ENCODE measurements around the gene PSME3IP1.
A peak's percentile ranks its signal among the peaks of the same experiment; 100 is the strongest.
"Not testable (repeated sequence)": the region's sequence is repeated elsewhere in the genome, so short reads cannot be mapped to it uniquely, and the experiment has no call there.

PSME3IP1 gene

DNA sequence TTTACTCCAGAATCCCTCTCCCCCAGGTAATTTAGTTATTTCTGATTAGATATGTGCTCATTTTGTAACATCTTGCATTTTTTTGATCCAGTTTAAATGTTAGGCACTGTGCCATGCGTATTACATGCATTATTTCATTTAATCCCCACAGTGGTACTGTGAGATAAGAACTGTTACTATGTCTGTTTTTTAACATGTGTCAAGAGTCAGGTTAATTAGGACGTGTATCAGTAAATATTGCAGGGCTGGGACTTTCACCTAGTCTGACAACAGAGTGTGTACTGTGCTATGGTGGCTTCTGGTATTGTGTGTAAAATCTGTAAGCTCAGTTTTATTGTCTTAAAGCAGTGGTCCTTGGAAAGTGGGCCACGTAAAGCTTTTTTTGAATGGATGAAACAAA lies 10.9 kb upstream of the PSME3IP1 start:
- DNase-seq, result no peak

DNA sequence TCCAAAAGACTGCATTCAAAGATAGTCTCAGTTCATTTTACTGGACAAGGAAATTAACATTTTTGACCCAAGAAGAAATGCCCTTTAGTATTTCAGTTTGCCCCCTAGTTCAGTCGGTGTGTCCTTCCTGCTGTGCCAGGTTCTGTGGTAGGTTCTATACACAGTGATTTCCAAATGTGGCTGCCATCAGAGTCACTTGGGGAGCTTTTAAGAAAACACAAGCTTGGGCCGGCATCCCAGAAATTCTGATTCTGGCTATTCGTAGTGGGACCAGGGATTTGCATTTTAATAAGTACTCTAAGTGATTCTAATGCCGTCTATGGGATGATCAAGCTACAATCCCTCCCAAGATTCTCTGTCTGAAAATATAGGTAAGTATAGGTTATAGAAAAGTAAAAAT lies 10.4 kb upstream of the PSME3IP1 start:
- DNase-seq, result no peak

DNA sequence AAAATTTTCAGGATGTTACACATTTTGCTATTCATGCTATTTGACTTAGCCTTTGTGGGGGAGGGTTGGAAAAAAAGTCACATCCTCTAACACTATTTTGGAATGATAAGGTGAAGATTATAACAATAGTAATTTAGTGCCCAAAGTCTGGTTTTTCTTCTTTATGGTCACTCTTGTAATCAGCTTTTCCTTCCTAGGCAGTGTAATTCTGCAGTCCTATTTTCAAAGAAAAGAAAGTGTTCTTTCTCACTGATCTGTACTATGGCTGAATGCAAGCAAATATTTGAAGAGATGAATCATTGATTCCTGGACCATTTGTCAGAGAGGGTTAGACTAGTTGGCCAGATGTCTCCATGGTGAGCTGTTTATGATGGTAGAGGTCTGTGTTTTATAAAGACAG lies 8.7 kb upstream of the PSME3IP1 start:
- DNase-seq, result peak; percentile 14

DNA sequence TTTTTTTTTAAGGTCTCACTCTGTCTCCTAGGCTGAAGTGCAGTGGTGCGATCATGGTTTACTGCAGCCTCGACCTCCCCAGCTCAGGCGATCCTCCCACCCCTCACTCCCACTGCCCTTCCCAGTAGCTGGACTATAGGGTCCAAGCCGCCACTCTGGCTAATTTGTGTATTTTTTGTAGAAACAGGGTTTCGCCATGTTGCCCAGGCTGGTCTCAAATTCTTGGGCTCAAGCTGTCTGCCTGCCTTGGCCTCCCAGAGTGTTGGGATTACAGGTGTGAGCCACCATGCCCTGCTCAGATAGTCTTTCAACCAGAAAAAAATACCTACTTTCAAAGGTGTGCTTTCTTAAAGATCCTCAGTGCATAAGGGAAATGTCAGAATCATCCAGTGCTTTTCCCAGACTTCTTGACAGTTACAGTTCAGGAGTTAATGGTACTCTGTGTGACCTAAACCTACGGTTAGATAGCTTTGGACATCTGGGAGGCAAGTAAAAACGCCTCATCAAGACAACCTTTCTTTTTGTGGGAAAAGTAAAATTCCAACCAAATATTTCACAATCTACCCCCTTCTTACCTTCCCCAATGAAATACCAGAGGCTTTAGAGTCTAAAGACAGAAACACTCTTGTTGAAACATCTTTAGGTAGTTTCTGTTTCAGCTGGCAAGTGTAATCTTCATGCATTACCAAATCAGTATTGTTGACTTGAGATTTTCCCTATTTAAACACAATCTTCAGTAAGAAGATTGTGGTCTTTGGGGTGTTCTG lies 7.1 kb upstream of the PSME3IP1 start:
- DNase-seq, result no peak

DNA sequence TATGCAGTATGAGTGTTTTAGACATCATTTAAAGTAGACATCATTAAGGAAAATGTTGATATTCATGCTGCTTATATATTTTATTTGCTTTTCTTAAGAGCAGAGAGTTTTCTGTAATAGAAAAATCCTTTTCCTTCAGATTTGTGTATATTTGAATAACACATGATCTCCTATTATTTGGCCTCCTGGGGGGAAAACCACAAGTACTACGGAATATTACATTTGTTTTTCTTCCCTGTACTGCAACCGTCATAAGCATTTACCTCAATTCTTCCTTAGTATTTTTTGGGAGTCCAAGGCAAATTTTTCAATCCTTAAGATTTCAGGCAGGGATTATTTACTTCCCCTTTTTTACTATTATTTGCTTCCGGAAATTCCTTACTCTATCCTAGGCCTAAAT lies 6.3 kb upstream of the PSME3IP1 start:
- no peak for DNase-seq

DNA sequence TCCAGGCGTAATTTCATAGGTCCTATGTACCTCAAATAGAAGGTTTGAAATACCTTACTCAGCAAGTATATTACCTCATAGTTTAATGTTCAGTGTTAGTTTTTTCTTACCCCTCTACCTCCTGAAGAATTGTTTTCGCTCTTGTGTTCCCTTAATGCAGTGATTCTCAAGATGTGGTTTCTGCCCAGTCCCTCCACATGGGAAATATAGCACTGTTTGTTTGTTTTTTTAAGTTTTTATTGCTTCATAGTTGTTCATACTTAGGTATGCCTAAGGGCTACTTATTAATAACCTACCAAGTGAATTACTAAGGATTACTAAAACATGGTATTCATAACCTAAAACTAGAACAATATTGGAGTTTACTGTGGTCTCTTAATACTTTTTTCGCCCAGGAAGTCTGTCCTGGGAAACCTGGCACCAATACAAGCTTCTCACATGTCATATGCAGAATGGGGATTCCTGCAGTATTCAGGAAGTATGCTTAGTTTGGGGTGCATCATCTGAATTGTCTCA lies 5.3 kb upstream of the PSME3IP1 start:
- no peak for DNase-seq

DNA sequence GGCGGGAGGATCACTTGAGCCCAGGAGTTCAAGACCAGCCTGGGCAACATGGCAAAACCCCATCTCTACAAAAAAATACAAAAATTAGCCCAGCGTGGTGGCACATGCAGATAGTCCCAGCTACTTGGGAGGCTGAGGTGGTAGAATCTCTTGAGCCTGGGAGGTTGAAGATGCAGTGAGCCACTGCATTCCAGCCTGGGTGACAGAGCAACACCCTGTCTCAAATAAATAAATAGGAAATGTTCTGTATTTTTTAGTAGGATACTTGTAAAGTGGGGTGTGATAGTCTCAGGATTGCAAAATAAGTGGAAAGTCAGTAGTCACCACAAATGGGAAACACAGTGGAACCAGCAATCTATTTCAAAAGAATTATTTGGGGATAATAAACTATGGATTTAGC lies 4.3 kb upstream of the PSME3IP1 start:
- DNase-seq, result no peak

DNA sequence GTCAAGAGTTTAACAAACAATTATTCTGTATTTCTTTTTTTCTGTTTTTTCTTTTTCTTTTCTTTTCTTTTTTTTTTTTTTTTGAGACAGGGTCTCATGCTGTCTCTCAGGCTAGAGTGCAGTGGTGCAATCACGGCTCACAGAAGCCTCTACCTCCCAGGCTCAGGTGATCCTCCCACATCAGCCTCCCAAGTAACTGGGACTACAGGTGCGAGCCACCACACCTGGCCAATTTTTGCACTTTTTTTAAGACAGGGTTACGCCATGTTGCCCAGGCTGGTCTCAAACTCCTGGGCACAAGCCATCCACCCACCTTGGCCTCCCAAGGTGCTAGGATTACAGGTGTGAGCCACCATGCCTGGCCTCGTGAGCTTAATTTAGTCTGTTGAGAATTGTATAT lies 3.7 kb upstream of the PSME3IP1 start:
- not testable (repeated sequence) for DNase-seq

DNA sequence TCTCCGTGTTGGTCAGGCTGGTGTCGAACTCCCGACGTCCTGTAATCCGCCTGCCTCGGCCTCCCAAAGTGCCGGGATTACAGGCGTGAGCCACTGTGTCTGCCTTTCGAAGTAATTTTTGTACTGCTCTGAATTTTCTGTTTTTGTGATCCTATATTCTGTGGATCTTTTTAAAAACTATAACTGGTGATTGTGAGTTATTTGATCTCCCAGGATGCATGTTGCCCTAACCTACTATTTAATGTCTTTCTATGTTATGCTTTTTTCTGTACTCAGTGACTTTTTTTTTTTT lies 2.8 kb upstream of the PSME3IP1 start:
- no peak for DNase-seq

DNA sequence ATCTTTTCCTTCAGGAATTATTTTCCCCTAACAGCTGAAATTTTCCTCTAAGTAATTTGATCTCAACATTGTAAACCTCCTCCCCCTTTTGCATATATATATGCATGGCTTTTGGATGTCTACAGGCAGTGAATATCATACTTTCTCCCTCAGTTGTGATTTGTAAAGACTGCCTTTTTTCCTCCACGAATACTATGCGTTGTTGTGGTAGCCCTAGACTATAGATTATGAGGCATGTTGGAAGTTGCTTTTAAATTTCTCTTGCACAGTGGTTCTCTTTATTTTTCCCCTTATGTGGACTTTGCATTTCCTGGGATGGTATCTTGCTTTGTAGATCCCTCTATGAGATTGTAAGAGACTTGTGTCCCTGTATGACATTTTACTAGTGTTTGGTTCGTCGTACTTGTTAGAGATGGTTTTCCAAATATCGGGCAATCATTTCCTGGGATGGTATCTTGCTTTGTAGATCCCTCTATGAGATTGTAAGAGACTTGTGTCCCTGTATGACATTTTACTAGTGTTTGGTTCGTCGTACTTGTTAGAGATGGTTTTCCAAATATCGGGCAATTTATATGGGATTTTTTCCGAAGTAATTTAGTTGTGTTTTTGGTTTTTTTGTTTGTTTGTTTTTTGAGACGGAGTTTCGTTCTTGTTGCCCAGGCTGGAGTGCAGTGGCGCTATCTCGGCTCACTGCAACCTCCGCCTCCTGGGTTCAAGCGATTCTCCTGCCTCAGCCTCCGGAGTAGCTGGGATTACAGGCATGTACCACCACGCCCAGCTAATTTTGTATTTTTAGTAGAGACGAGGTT lies 2.3 kb upstream of the PSME3IP1 start:
- not testable (repeated sequence) for DNase-seq

DNA sequence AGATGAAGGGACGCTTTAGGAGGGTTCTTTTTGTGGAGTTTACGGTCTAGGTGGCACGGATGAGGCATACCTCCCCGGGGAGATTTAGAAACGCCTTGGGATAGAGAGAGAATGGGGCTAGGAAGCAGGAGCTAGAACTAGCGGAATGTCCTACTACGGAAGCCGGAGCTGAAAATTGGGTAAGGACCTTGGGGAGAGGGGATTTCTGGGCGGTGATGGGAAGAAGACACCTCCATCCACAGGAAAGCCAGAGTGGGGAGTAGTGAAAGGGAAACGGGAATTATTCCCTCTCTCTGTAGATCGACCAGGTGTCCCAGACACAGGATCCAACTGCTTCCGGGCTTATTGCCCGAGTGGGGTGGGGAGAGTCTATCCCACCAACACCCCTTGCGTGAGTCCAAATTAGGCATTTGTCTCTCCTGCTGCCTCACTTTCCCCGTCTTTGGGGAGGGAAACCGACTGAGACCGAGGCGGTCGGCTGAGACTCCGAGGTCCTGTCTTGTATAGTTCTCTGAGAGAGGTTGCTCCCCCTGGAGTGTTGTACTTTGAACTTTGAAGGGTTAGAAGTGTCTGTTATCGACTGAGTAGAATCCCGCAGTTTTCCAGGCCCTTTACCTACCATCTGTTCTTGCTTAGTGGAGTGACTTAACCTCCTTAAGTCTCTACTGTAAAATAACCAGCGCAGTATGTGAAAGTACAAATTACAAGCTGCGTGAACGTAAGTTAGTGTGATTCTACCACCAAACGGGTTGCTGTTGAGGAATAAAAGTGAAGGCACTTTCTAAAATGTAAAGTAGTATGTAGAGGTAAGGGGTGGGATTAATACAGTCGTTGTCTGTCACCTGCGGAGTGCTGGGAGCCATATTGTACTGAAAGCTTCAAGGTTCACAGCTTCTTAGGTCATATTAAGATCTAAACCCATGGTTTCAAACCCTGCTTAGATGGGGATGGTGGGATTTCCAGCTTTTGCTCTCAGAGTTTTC lies 1.3 kb upstream of the PSME3IP1 start:
- no peak for DNase-seq

DNA sequence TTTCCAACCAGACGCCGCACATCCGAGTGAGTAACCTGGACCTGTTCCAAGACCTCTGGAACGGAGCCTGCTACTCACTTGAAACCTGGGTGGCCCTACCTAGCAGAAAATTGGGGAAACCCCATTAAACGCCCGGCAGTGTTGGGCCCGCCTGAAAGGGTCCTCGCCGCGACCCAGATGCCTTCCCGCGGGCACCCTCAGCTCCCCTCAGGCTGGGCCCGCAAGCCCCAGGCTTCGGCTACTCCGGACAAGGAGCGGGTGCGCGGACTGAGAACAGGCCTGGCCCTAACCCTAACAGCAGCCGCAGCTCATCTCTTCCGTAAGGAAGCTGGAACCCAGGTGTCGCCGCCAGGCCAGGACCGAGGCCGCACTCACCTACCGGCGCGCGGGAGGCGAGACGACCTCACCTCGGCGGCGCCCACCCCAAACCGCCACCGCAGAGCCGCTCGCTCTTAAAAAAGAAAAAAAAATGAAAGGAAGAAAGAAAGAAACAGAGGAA lies 344 bp downstream of the PSME3IP1 start:
- no peak for DNase-seq

DNA sequence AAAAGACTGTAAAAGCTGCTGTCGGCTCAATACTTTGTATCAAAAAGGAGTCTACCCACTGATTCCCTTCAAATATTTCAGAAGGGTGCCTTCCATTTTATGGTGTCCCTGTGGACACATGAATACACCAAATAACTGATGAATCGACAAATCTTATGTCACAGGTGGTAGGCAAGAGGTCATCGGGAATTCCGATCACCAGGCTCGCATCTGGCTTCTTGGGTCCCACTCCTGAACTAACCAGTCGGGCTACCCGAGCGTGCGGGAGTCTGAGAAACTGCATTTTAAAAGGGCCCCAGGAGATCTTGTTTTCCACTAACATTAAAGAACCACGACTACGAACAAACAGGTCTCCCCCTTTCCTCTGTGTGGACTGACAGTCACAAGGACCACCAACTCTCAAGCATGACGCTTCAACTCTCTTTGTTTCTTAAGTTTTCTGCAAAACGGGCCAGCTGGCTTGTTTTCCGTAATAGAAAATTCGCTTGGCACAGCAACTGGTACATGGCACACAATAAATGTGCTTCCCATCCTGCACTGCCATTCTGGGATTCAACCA lies 873 bp downstream of the PSME3IP1 start:
- peak; percentile 31 for DNase-seq

DNA sequence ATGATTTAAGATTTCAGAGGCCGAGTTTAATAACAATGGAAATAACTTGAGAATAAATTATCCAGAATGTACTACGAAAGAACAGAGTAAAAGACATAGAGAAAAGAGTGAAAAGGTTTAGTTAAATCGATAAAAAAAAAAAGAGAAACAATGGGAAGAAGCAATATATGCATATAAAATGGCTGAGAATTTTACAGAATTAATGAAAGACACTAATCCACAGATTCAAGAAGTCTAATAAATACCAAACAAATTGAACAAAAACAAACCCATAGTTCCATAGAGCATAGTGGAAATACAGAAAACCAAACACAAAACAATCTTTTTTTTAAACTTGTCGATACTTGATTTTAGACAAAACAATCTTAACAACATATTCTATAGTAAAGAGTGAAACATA lies 1.7 kb downstream of the PSME3IP1 start:
- no peak for DNase-seq

DNA sequence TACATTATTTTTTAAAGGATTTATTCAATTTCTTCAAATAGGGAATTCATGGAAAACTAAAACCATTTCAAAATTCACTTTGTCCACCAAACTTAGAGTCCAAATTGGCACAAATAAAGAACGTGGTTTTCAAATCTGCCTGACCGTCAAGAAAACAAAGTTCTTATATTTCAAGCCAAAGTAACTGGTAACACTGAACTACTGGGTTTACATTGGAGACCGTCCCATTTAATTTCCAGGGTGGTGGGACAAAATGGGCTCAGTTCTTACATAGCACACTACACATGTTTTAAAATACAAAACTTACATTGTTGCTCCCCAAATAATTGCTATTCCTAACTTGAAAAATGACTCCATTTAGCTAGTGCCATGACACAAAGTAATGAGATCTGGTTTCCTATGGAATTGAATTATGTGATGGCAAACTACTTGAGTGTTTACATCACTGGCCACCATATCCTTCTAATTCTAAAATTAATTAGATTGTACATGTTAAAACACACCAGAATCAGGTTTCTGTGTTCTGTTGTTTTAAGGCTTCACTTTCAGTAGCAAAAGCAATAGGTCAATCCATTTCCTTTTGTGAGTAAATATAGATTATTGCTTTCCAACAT lies 6.5 kb downstream of the PSME3IP1 start:
- no peak for DNase-seq

DNA sequence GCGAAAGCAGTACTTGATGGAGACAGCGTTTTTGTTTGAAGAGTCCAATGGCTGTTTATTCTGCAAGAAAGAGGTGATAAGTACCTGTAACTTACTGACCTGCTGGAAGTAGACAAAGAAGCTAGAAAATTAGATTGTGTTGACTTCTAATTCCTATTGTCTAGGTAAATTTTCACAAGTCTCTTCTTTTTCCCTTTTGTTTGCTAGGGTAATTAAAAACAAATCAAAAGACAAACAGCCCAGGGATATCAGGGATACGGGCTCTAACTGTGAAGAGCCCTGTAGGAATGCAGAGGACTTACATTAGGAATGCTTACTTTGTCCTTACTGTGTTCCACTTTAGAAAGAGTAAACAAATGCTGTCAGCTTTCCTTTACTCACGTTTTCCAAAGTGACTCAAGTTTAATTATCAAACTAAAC lies 7.0 kb downstream of the PSME3IP1 start:
- DNase-seq, result no peak

DNA sequence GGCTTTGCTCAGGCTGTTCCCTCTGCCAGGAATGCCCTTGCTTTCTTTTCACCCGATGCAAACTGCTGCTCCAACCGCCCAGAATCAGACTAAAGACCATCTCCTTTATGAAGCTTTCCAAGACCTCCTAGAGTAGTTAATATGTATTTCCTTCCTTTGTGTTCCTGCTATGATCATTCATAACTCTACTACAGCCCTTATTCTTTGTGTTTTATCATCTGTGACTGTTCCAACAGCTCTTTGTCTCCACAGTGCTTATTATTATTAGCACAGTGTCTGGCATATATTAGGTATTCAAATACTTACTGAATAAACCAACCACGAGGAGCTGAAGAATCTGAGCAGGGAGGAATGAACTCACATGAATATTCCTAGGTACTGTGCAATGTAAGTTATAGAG lies 7.6 kb downstream of the PSME3IP1 start:
- DNase-seq, result no peak

DNA sequence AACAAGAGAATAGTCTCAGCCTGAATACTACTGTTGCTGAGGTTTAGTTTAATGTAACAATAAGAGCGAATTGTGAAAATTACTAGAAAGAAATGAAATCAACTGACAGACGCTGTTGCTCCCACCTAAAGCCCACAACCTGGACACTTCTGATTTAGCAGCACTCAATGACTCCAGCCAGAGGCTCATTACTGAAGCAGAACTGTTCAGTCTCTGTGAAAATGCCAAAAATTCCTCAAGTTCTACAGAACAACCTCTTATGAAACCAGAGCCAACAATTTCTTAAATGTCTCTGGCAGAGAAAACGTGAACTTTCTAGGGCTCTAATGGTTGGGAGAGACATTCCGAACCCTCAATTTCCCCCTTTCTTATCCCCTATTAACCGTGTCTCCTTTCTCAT lies 9.9 kb downstream of the PSME3IP1 start:
- no peak for DNase-seq

DNA sequence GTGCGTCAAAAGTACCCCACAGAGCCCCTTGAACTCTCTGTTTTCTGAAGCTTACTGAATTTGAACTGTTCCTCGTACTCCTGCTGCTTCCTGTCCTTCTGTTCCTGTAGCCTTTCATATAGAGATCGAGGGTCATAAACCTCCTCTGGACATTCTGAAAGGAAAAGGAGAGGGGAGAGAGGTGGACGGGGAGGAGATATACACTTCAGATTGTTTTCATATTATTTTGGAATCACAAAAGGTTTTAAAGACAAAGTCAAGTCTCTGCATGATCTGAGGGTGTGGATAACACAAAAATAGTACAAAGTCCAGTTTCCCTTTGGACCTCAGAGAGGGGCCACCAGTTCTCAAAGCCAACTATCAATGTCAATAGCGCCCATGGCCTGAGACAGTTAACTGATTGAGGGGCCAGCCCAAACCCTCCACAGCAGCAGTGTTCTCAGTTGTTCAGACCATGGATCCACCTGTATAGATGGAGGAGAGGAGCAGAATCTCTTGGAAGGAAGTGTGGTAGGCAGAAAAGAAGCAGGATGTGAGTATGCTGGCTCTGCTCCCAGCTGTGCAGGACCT lies 13.0 kb downstream of the PSME3IP1 start:
- no peak for DNase-seq

DNA sequence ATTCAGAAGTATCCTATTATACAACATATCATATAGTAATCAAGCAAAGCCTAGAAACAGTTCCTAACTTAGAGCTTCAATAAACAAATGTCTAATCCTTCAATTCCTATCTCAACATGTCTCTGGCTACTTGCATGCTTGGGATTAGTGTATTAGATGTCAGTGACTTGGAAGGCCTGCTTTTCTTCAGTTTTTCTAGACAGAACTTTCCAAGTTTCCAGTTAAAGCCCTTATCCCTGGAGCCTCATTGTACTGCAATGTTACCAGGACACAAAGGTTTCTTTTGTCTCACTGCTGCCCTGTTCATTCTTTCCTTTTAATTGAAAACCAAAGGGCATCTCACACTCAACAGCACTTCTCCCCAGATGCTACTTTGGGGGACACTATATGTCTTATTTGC lies 16.5 kb downstream of the PSME3IP1 start:
- no peak for DNase-seq

DNA sequence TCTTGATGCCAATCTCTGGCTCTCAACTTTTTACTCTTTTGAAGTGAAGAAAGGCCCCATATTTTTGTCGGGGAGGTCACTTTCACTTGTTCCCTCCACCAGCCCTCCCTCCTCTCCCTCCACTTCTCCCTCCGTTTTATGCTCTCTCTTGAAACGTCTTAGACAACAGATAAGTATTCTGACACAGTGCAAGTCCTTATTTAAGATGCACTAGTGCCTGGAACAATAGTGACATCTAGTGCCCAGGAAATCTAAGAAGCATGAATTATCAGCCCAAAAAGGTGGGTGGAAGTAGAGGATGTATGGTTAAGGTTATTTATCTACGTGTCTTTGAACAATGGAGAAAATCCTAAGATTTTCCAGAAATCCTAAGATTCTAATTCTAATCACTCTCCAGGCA lies 17.9 kb downstream of the PSME3IP1 start:
- DNase-seq, result peak; percentile 19

DNA sequence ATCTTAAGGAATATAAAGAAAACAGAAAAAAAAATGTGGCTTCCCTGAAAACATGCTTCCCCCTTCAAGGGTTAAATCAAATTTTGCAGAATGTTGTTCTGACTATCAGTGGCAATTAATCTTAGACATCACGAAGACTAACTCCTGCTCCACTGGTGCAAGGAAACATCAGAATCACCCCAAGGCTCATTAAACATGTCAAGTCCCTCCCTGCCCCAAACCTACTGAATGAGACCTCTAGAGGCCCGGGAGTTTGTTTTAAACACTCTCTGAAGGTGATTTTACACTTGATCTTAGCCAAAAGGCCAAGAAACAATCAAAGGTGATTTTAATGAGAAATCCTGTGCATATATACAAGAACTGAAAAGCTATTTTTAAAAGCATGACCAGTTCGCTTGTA lies 18.3 kb downstream of the PSME3IP1 start:
- no peak for DNase-seq

All from NCI-H1092 treated with DMSO at 0.1 percent for 48 hours (cell line).